Measurements from ENCODE around the gene LIPT2.

DNA sequence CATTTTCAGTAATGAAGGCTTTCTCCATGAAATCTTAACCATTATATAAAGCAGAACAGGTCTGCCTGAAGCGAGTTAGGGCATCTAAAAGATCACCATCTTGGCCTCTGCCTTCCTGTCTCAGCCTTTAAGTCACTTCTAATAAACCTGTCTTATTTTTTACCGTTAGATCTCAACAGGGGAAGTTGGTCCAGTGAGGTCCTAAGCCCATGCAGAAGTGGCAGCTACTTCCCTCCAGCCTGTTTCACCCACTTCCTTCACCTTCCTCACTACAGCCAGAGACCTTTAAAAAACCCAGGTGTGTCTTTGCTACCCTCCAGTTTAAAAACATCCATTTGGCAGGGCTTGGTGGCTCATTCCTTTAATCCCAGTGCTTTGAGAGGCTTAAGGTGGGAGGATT is 14.1 kb upstream of the LIPT2 start:
- TF ChIP-seq, protein P1, sequence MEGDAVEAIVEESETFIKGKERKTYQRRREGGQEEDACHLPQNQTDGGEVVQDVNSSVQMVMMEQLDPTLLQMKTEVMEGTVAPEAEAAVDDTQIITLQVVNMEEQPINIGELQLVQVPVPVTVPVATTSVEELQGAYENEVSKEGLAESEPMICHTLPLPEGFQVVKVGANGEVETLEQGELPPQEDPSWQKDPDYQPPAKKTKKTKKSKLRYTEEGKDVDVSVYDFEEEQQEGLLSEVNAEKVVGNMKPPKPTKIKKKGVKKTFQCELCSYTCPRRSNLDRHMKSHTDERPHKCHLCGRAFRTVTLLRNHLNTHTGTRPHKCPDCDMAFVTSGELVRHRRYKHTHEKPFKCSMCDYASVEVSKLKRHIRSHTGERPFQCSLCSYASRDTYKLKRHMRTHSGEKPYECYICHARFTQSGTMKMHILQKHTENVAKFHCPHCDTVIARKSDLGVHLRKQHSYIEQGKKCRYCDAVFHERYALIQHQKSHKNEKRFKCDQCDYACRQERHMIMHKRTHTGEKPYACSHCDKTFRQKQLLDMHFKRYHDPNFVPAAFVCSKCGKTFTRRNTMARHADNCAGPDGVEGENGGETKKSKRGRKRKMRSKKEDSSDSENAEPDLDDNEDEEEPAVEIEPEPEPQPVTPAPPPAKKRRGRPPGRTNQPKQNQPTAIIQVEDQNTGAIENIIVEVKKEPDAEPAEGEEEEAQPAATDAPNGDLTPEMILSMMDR (IDR thresholded peaks at IDR 0.05; ENCODE audit: low read depth, low read length) = no peak
- TF ChIP-seq, protein P2, sequence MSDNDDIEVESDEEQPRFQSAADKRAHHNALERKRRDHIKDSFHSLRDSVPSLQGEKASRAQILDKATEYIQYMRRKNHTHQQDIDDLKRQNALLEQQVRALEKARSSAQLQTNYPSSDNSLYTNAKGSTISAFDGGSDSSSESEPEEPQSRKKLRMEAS (IDR thresholded peaks at IDR 0.05; ENCODE audit: low read depth, low read length) = no peak

Measured in NB4 (cell line).